ENCODE measurements around the gene KCTD14.
"Not testable (repeated sequence)": the region's sequence is repeated elsewhere in the genome, so short reads cannot be mapped to it uniquely, and the experiment has no call there.

KCTD14 gene

GRCh38 chr11:78060533-78060932, 37.5 kb upstream of the KCTD14 start:
- H2AFZ ChIP-seq (ENCODE audit: low read length), result no peak overlapping the region
- no peaks in the 10 kb centered on the region for H3K9me2 ChIP-seq (ENCODE audit: low read depth, low read length)
- H3K27ac ChIP-seq (ENCODE audit: low read depth, low read length, poor library complexity, severe bottlenecking), result no peak overlapping the region
- no peaks in the 10 kb centered on the region for H3K4me1 ChIP-seq (ENCODE audit: insufficient read depth, low read length, severe bottlenecking)
- no peaks in the 10 kb centered on the region for H3K36me3 ChIP-seq (ENCODE audit: insufficient read depth, low read length)
- no peaks in the 10 kb centered on the region for H3K9me3 ChIP-seq (ENCODE audit: low read length)
- H3F3A ChIP-seq (ENCODE audit: insufficient read depth, low read length), result no peaks in the 10 kb centered on the region
- no peaks in the 10 kb centered on the region for H3K79me2 ChIP-seq (ENCODE audit: insufficient read depth, low read length)
- H3K4me3 ChIP-seq (ENCODE audit: low read depth, low read length, poor library complexity, severe bottlenecking), result no peak overlapping the region
- no peak overlapping the region for H3K9ac ChIP-seq (ENCODE audit: low read length)
- no peaks in the 10 kb centered on the region for H4K20me1 ChIP-seq (ENCODE audit: insufficient read depth, low read length)
- TF ChIP-seq CTCF (IDR thresholded peaks at IDR 0.05; ENCODE audit: low read length), result no peak
- no peak overlapping the region for H3K4me2 ChIP-seq (ENCODE audit: low read length)
- H3K27me3 ChIP-seq (ENCODE audit: insufficient read depth, low read length), result no peaks in the 10 kb centered on the region

DNA sequence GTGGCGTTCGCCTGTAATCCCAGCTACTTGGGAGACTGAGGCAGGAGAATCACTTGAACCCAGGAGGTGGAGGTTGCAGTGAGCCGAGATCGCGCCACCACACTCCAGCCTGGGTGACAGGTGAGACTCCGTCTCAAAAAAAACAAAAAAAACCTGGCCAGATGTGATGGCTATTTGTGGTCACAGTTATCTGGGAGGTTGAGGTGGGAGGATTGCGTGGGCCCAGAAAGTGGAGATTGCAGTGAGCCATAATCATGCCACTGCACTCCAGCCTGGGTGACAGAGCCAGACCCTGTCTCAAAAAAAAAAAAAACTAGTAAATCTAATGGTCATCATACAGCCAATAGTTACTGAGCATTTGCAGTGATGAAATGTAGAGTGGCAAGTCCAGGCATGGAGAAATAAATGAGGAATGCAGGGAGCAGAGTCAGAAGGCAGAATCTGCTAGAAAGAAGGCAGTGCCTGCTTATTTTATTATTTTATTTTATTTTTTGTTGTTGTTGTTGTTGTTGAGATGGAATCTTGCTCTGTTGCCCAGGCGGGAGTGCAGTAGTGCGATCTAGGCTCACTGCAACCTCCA, 36.8 kb upstream of the KCTD14 start:
- not testable (repeated sequence) for H3K4me3 ChIP-seq (ENCODE audit: low read depth, low read length, poor library complexity, severe bottlenecking); H3K9me3 ChIP-seq (ENCODE audit: low read length); H3K4me2 ChIP-seq (ENCODE audit: low read length); H3K9me2 ChIP-seq (ENCODE audit: low read depth, low read length); H3K27me3 ChIP-seq (ENCODE audit: insufficient read depth, low read length); H2AFZ ChIP-seq (ENCODE audit: low read length); H3K9ac ChIP-seq (ENCODE audit: low read length); H3K79me2 ChIP-seq (ENCODE audit: insufficient read depth, low read length); H4K20me1 ChIP-seq (ENCODE audit: insufficient read depth, low read length); H3K36me3 ChIP-seq (ENCODE audit: insufficient read depth, low read length); H3F3A ChIP-seq (ENCODE audit: insufficient read depth, low read length); H3K4me1 ChIP-seq (ENCODE audit: insufficient read depth, low read length, severe bottlenecking); H3K27ac ChIP-seq (ENCODE audit: low read depth, low read length, poor library complexity, severe bottlenecking)

GRCh38 chr11:78057462-78058055, 34.5 kb upstream of the KCTD14 start:
- Histone ChIP-seq H3K36me3 (ENCODE audit: insufficient read depth, low read length) (no peaks in the 10 kb centered on the region), H3F3A (ENCODE audit: insufficient read depth, low read length) (no peaks in the 10 kb centered on the region), H3K9me2 (ENCODE audit: low read depth, low read length) (no peaks in the 10 kb centered on the region), H3K4me1 (ENCODE audit: insufficient read depth, low read length, severe bottlenecking) (no peaks in the 10 kb centered on the region), H2AFZ (ENCODE audit: low read length) (no peak overlapping the region), H3K9ac (ENCODE audit: low read length) (no peak overlapping the region), H4K20me1 (ENCODE audit: insufficient read depth, low read length) (no peaks in the 10 kb centered on the region), H3K79me2 (ENCODE audit: insufficient read depth, low read length) (no peaks in the 10 kb centered on the region), H3K27me3 (ENCODE audit: insufficient read depth, low read length) (no peaks in the 10 kb centered on the region), H3K4me2 (ENCODE audit: low read length) (no peak overlapping the region), H3K9me3 (ENCODE audit: low read length) (no peaks in the 10 kb centered on the region), H3K27ac (ENCODE audit: low read depth, low read length, poor library complexity, severe bottlenecking) (no peak overlapping the region), H3K4me3 (ENCODE audit: low read depth, low read length, poor library complexity, severe bottlenecking) (no peak overlapping the region)
- TF ChIP-seq EZH2 (IDR thresholded peaks at IDR 0.05; ENCODE audit: borderline replicate concordance, low read length), result no peak
- TF ChIP-seq CTCF (IDR thresholded peaks at IDR 0.05; ENCODE audit: low read length), result no peak

DNA sequence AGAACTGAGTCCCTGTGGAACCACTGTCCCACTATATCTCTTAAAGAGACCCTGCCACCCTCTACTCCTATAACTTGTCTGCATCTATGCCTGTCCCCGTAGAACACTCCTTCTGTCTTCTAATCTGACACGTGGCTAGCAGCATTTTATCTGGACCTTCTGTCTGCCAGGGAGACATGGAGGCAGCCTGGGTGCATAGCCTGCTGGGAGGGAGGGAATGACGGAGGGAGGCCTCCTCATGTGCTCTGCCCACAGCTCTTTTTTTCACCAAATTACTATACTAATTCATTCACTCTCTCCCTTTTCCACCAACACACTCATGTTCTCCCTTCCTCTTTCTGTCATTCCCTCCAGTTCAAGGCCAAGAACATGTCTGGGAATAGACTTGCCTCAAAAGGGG, 33.0 kb upstream of the KCTD14 start:
- no peaks in the 10 kb centered on the region for H3K36me3 ChIP-seq (ENCODE audit: insufficient read depth, low read length)
- H3F3A ChIP-seq (ENCODE audit: insufficient read depth, low read length), result no peaks in the 10 kb centered on the region
- no peaks in the 10 kb centered on the region for H3K27me3 ChIP-seq (ENCODE audit: insufficient read depth, low read length)
- H2AFZ ChIP-seq (ENCODE audit: low read length), result no peak overlapping the region
- H3K9me2 ChIP-seq (ENCODE audit: low read depth, low read length), result no peaks in the 10 kb centered on the region
- H3K9me3 ChIP-seq (ENCODE audit: low read length), result no peaks in the 10 kb centered on the region
- H4K20me1 ChIP-seq (ENCODE audit: insufficient read depth, low read length), result no peaks in the 10 kb centered on the region
- H3K9ac ChIP-seq (ENCODE audit: low read length), result no peak overlapping the region
- H3K79me2 ChIP-seq (ENCODE audit: insufficient read depth, low read length), result no peaks in the 10 kb centered on the region
- no peak overlapping the region for H3K27ac ChIP-seq (ENCODE audit: low read depth, low read length, poor library complexity, severe bottlenecking)
- TF ChIP-seq CTCF (IDR thresholded peaks at IDR 0.05; ENCODE audit: low read length), result no peak
- TF ChIP-seq EZH2 (IDR thresholded peaks at IDR 0.05; ENCODE audit: borderline replicate concordance, low read length), result no peak
- H3K4me1 ChIP-seq (ENCODE audit: insufficient read depth, low read length, severe bottlenecking), result no peaks in the 10 kb centered on the region
- no peak overlapping the region for H3K4me3 ChIP-seq (ENCODE audit: low read depth, low read length, poor library complexity, severe bottlenecking)
- H3K4me2 ChIP-seq (ENCODE audit: low read length), result no peak overlapping the region
